HEK293T (cell line): ENCODE data around the gene SUGCT.

Source experiments
- CTCF ChIA-PET: fragments of 350-600 bp; formaldehyde crosslinking; extraction: SDS; loops from one replicate; lab custom pipeline; 2021; ENCODE audit warnings: antibody characterized with exemption, inconsistent platforms; lab: Yijun Ruan, JAX
- POLR2A ChIA-PET: fragments of 350-600 bp; formaldehyde crosslinking; extraction: SDS; loops from one replicate; lab custom pipeline; 2020; ENCODE audit warnings: antibody characterized with exemption, inconsistent platforms; lab: Yijun Ruan, JAX
- DNase-seq: peaks from one replicate; pipeline ENCODE4 v3.0.0; 2012; ENCODE audit warnings: mixed read lengths; ENCODE audit errors: extremely low spot score
- ARNT ChIP-seq: fragments of 450-650 bp; IDR thresholded peaks from 2 replicates; pipeline ENCODE4 v1.6.1; 2017; ENCODE audit warnings: mild to moderate bottlenecking
- BHLHE40 ChIP-seq: fragments of 450-650 bp; IDR thresholded peaks from 2 replicates; pipeline ENCODE4 v1.6.1; 2016; ENCODE audit warnings: mild to moderate bottlenecking, moderate library complexity, borderline replicate concordance
- CTBP1 ChIP-seq: fragments of 450-650 bp; IDR thresholded peaks from 2 replicates; pipeline ENCODE4 v1.6.1; 2016; ENCODE audit warnings: borderline replicate concordance
- ELF4 ChIP-seq: fragments of 450-650 bp; IDR thresholded peaks from 2 replicates; pipeline ENCODE4 v1.6.1; 2017; ENCODE audit warnings: antibody characterized with exemption
- FOXA1 ChIP-seq: fragments of 450-650 bp; IDR thresholded peaks from 2 replicates; pipeline ENCODE4 v1.6.1; 2016; ENCODE audit warnings: mild to moderate bottlenecking
- FOXK2 ChIP-seq: fragments of 450-650 bp; IDR thresholded peaks from 2 replicates; pipeline ENCODE4 v1.6.1; 2016; ENCODE audit warnings: mild to moderate bottlenecking
- FOXM1 ChIP-seq: fragments of 450-650 bp; IDR thresholded peaks from 2 replicates; pipeline ENCODE4 v1.6.1; 2017; ENCODE audit warnings: mild to moderate bottlenecking, borderline replicate concordance
- HDGF ChIP-seq: fragments of 450-650 bp; IDR thresholded peaks from 2 replicates; pipeline ENCODE4 v1.6.1; 2017; ENCODE audit warnings: antibody characterized with exemption, borderline replicate concordance
- L3MBTL2 ChIP-seq: fragments of 450-650 bp; conservative IDR thresholded peaks from 2 replicates; pipeline ENCODE4 v1.6.1; 2016; ENCODE audit warnings: mild to moderate bottlenecking
- LEF1 ChIP-seq: fragments of 450-650 bp; IDR thresholded peaks from 2 replicates; pipeline ENCODE4 v1.6.1; 2017; ENCODE audit warnings: mild to moderate bottlenecking, borderline replicate concordance
- NFRKB ChIP-seq: fragments of 450-650 bp; IDR thresholded peaks from 2 replicates; pipeline ENCODE4 v1.6.1; 2016; ENCODE audit warnings: mild to moderate bottlenecking, moderate library complexity
- PKNOX1 ChIP-seq: fragments of 450-650 bp; IDR thresholded peaks from 2 replicates; pipeline ENCODE4 v1.6.1; 2016
- SP1 ChIP-seq: fragments of 450-650 bp; IDR thresholded peaks from 2 replicates; pipeline ENCODE4 v1.6.1; 2017
- SUZ12 ChIP-seq: fragments of 450-650 bp; IDR thresholded peaks from 2 replicates; pipeline ENCODE4 v1.6.1; 2016; ENCODE audit warnings: mild to moderate bottlenecking
- TARDBP ChIP-seq: fragments of 450-650 bp; IDR thresholded peaks from 2 replicates; pipeline ENCODE4 v1.6.1; 2016
- ZNF384 ChIP-seq: fragments of 450-650 bp; IDR thresholded peaks from 2 replicates; pipeline ENCODE4 v1.6.1; 2016

The SUGCT gene

GRCh38 chr7:40531956-40532355 lies 397.2 kb downstream of the SUGCT start:
- POLR2A ChIA-PET: no interaction called here
- no peak for TF ChIP-seq NFRKB
- no peak for TF ChIP-seq SP1
- TF ChIP-seq TARDBP: no peak
- TF ChIP-seq L3MBTL2: no peak
- no peak for TF ChIP-seq HDGF
- no peak for TF ChIP-seq FOXA1
- no peak for TF ChIP-seq ZNF384
- no peak for TF ChIP-seq FOXM1
- no peak for TF ChIP-seq CTBP1
- TF ChIP-seq FOXK2: no peak
- TF ChIP-seq ARNT: no peak
- no peak for TF ChIP-seq SUZ12
- TF ChIP-seq LEF1: no peak
- no peak for TF ChIP-seq PKNOX1
- no peak for TF ChIP-seq ELF4
- TF ChIP-seq BHLHE40: no peak
- CTCF ChIA-PET: no interaction called here
- no peak for DNase-seq

GRCh38 chr7:40535678-40536077 lies 400.9 kb downstream of the SUGCT start:
- ChIA-PET CTCF (no interaction called here), POLR2A (no interaction called here)
- no peak for DNase-seq
- TF ChIP-seq ELF4 (no peak), PKNOX1 (no peak), ARNT (no peak), NFRKB (no peak), FOXA1 (no peak), TARDBP (no peak), FOXM1 (no peak), CTBP1 (no peak), SUZ12 (no peak), BHLHE40 (no peak), SP1 (no peak), LEF1 (no peak), ZNF384 (no peak), HDGF (no peak), L3MBTL2 (no peak), FOXK2 (no peak)

GRCh38 chr7:40536421-40536820 lies 401.6 kb downstream of the SUGCT start:
- TF ChIP-seq FOXA1 (no peak), SP1 (no peak), L3MBTL2 (no peak), SUZ12 (no peak), BHLHE40 (no peak), ARNT (no peak), FOXM1 (no peak), HDGF (no peak), NFRKB (no peak), TARDBP (no peak), ELF4 (no peak), FOXK2 (no peak), CTBP1 (no peak), LEF1 (no peak), PKNOX1 (no peak), ZNF384 (no peak)
- POLR2A ChIA-PET: no interaction called here
- CTCF ChIA-PET: no interaction called here
- no peak for DNase-seq

DNA sequence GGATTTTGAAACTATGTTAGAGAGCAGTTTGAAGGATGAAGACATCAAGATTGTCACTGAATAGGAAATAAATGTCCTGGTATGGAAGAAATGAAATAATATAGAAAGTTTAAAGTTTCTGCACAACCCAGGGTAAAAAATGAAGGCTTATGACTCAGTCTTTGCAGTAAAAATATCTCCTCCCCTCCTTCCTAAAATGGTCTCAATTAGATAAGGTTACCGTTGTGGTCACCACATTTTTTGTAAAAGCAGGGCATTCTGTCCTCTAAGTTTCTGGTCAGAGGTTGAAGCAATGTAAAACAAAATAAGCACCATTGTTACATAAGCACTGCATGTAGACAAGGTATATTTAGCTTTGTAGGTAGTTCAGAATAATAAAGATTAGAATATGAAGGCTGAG lies 403.5 kb downstream of the SUGCT start:
- CTCF ChIA-PET: no interaction called here
- no peak for DNase-seq
- TF ChIP-seq FOXA1: no peak
- no peak for TF ChIP-seq FOXK2
- TF ChIP-seq CTBP1: no peak
- TF ChIP-seq FOXM1: no peak
- no peak for TF ChIP-seq NFRKB
- TF ChIP-seq ELF4: no peak
- TF ChIP-seq L3MBTL2: no peak
- POLR2A ChIA-PET: no interaction called here

- ChIA-PET CTCF (no interaction called here), POLR2A (no interaction called here)
- no peak for TF ChIP-seq ARNT
- TF ChIP-seq SP1: no peak
- no peak for TF ChIP-seq PKNOX1
- no peak for TF ChIP-seq FOXM1
- TF ChIP-seq HDGF: no peak
- no peak for TF ChIP-seq ZNF384
- TF ChIP-seq FOXK2: no peak
- no peak for TF ChIP-seq BHLHE40
- no peak for TF ChIP-seq SUZ12
- no peak for TF ChIP-seq NFRKB
- TF ChIP-seq FOXA1: no peak
- TF ChIP-seq L3MBTL2: no peak
- TF ChIP-seq LEF1: no peak
- TF ChIP-seq CTBP1: no peak
- no peak for DNase-seq
These were observed 406.5 kb downstream of the SUGCT start for GRCh38 chr7:40541336-40541735.
